Rectal smooth muscle tissue (tissue), 1 donor: ENCODE measurements around the gene ARHGEF19.
"Not testable (repeated sequence)": the region's sequence is repeated elsewhere in the genome, so short reads cannot be mapped to it uniquely, and the experiment has no call there.

Experiments used
- H3K27ac ChIP-seq: one replicate; pipeline ENCODE4 v1.7.0; 2013; ENCODE audit warnings: low read depth, low read length, inconsistent platforms
- H3K27me3 ChIP-seq: one replicate; pipeline ENCODE4 v1.7.0; 2013; ENCODE audit warnings: low read length; ENCODE audit not compliant: control insufficient read depth, insufficient read depth
- H3K36me3 ChIP-seq: one replicate; pipeline ENCODE4 v1.7.0; 2013; ENCODE audit warnings: low read length; ENCODE audit not compliant: control insufficient read depth, insufficient read depth
- H3K4me1 ChIP-seq: one replicate; pipeline ENCODE4 v1.7.0; 2013; ENCODE audit warnings: low read length; ENCODE audit not compliant: control insufficient read depth, insufficient read depth
- H3K4me3 ChIP-seq: one replicate; pipeline ENCODE4 v1.7.0; 2013; ENCODE audit warnings: low read length
- H3K9ac ChIP-seq: one replicate; pipeline ENCODE4 v1.7.0; 2013; ENCODE audit warnings: low read length

The ARHGEF19 gene

GRCh38 chr1:16249596-16250241 is 37.3 kb upstream of the ARHGEF19 start:
- H3K36me3 ChIP-seq: peaks cover 21% of the 10 kb centered on the region
- no peak overlapping the region for H3K9ac ChIP-seq
- peaks cover 20% of the 10 kb centered on the region for H3K4me1 ChIP-seq
- H3K27me3 ChIP-seq: no peaks in the 10 kb centered on the region
- no peak overlapping the region for H3K4me3 ChIP-seq
- no peak overlapping the region for H3K27ac ChIP-seq

GRCh38 chr1:16248603-16249516 is 36.4 kb upstream of the ARHGEF19 start:
- Histone ChIP-seq H3K4me1 (peaks cover 24% of the 10 kb centered on the region), H3K4me3 (no peak overlapping the region), H3K9ac (no peak overlapping the region)

DNA sequence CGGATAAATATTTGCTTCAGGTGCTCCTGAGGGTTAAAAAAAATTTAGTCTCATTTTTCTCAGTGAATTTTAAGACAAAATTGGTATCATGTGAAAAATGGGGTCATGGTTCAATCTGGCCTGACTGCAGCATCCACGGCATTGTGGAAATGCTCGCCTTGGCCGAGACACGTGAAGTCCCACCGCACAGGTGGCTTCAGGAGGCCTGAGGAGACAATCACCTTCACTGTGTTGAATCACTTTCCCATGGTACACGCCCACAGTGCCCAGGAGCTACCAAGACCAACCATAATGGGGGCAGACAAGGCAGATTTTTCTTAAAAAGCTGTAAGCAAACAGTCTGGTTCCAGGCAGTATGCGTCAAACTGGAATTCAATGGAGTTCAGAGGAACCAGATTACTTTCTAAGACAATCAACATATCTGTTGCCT is 35.6 kb upstream of the ARHGEF19 start:
- Histone ChIP-seq H3K4me1 (peaks cover 24% of the 10 kb centered on the region), H3K36me3 (peaks cover 21% of the 10 kb centered on the region), H3K4me3 (no peak overlapping the region), H3K9ac (no peak overlapping the region), H3K27me3 (no peaks in the 10 kb centered on the region), H3K27ac (peak overlapping the region; percentile 78)

More at GRCh38 chr1:16248603-16249516, 36.4 kb upstream of the ARHGEF19 start:
- Histone ChIP-seq H3K36me3 (peaks cover 21% of the 10 kb centered on the region), H3K27me3 (no peaks in the 10 kb centered on the region), H3K27ac (peak overlapping the region; percentile 78)

GRCh38 chr1:16247441-16247840 is 35.0 kb upstream of the ARHGEF19 start:
- H3K4me1 ChIP-seq: peaks cover 24% of the 10 kb centered on the region
- H3K4me3 ChIP-seq: no peak overlapping the region
- no peak overlapping the region for H3K9ac ChIP-seq
- peaks cover 20% of the 10 kb centered on the region for H3K36me3 ChIP-seq
- no peaks in the 10 kb centered on the region for H3K27me3 ChIP-seq
- H3K27ac ChIP-seq: peak overlapping the region; percentile 36

- Histone ChIP-seq H3K27me3 (no peaks in the 10 kb centered on the region), H3K4me3 (no peak overlapping the region), H3K9ac (no peak overlapping the region), H3K36me3 (peaks cover 16% of the 10 kb centered on the region), H3K27ac (peak overlapping the region; percentile 36), H3K4me1 (peaks cover 24% of the 10 kb centered on the region)
Measured at GRCh38 chr1:16246961-16247360, 34.5 kb upstream of the ARHGEF19 start.

DNA sequence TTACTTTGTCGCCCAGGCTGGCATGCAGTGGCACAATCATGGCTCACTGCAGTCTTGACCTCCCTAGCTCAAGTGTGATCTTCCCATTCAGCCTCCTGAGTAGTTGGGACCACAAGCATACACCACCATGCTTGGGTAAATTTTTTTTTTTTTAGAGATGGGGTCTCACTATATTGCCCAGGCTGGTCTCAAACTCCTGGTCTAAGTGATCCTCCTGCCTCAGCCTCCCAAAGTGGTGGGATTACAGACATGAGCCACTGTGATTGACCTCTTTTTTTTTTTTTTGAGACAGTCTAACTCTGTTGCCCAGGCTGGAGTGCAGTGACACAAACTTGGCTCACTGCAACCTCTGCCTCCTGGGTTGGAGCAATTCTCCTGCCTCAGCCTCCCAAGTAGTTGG is 33.8 kb upstream of the ARHGEF19 start:
- Histone ChIP-seq H3K4me1 (peaks cover 24% of the 10 kb centered on the region), H3K36me3 (peaks cover 14% of the 10 kb centered on the region)
- not testable (repeated sequence) for H3K27ac ChIP-seq, H3K4me3 ChIP-seq, H3K27me3 ChIP-seq, H3K9ac ChIP-seq

GRCh38 chr1:16245476-16246196 is 33.2 kb upstream of the ARHGEF19 start:
- Histone ChIP-seq H3K36me3 (peaks cover 10% of the 10 kb centered on the region), H3K4me1 (peaks cover 24% of the 10 kb centered on the region), H3K27me3 (no peaks in the 10 kb centered on the region), H3K27ac (no peak overlapping the region), H3K9ac (no peak overlapping the region), H3K4me3 (no peak overlapping the region)

- H3K27me3 ChIP-seq: no peaks in the 10 kb centered on the region
- no peak overlapping the region for H3K27ac ChIP-seq
- H3K4me3 ChIP-seq: no peak overlapping the region
- no peak overlapping the region for H3K9ac ChIP-seq
- peaks cover 24% of the 10 kb centered on the region for H3K4me1 ChIP-seq
- H3K36me3 ChIP-seq: peaks cover 10% of the 10 kb centered on the region
Measured at GRCh38 chr1:16244650-16245285, 32.3 kb upstream of the ARHGEF19 start.

GRCh38 chr1:16243936-16244649 is 31.6 kb upstream of the ARHGEF19 start:
- Histone ChIP-seq H3K4me3 (no peak overlapping the region), H3K9ac (no peak overlapping the region), H3K4me1 (peaks cover 19% of the 10 kb centered on the region), H3K27ac (no peak overlapping the region), H3K36me3 (peaks cover 10% of the 10 kb centered on the region), H3K27me3 (no peaks in the 10 kb centered on the region)

- no peak overlapping the region for H3K27ac ChIP-seq
- no peaks in the 10 kb centered on the region for H3K27me3 ChIP-seq
- H3K4me3 ChIP-seq: no peak overlapping the region
- no peak overlapping the region for H3K9ac ChIP-seq
- peaks cover 11% of the 10 kb centered on the region for H3K4me1 ChIP-seq
- peaks cover 10% of the 10 kb centered on the region for H3K36me3 ChIP-seq
Measured at GRCh38 chr1:16243215-16243610, 30.8 kb upstream of the ARHGEF19 start.

DNA sequence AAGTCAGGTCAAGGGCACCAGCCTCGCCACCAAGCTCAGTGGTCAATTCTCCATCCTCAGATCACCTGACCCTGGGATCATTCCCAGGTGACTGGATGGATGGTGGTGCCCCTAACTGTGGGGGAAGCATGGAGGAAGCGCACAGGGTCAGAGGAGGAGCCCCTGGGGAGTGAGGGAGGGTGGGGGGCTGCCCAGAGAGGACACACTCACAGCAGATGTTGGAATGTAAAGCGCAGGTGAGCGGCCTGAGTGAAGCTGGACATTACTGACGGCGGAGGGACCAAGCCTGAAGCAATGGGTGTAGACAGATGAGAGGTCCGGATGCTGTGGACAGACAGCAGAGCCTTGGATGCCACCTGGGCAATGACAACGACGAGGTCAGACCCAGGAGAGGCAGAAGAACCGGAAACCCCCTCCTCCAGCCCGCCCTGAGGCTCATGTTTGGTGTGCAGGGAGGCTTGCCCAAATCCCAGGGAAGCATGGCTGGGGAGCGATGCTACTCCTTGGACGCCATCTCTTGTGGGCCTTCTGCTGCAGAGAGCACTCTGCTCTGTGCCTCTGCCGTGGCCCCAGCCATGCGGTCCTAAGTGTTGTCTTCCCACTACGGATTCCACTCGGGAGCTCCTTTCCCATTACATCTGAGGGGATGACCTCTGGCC is 30.2 kb upstream of the ARHGEF19 start:
- no peaks in the 10 kb centered on the region for H3K27me3 ChIP-seq
- H3K4me1 ChIP-seq: peaks cover 8% of the 10 kb centered on the region
- no peak overlapping the region for H3K27ac ChIP-seq
- H3K36me3 ChIP-seq: peaks cover 9% of the 10 kb centered on the region
- H3K9ac ChIP-seq: no peak overlapping the region
- no peak overlapping the region for H3K4me3 ChIP-seq
